ENCODE results near the gene PPM1D.

GRCh38 chr17:60599220-60599619 lies 773 bp upstream of the PPM1D start:
- TF ChIP-seq CTCF (IDR thresholded peaks at IDR 0.05) = no peak
- no peak for TF ChIP-seq POLR2A (IDR thresholded peaks at IDR 0.05)
- TF ChIP-seq EP300 (IDR thresholded peaks at IDR 0.05) = no peak
